ENCODE results near the gene PPP2R5E.

- no peak for TF ChIP-seq ZBTB33 (CRISPR knock-in tag; IDR thresholded peaks at IDR 0.05)
- TF ChIP-seq JUN (IDR thresholded peaks at IDR 0.05; ENCODE audit: borderline replicate concordance, low read depth, low read length), result no peak
- TF ChIP-seq JUN (CRISPR knock-in tag; IDR thresholded peaks at IDR 0.05; ENCODE audit: borderline replicate concordance), result no peak
- TF ChIP-seq REST (IDR thresholded peaks at IDR 0.05; ENCODE audit: borderline replicate concordance), result no peak
- no peak for TF ChIP-seq REST (CRISPR knock-in tag; IDR thresholded peaks at IDR 0.05; ENCODE audit: low read depth)
- TF ChIP-seq JUNB (CRISPR knock-in tag; conservative IDR thresholded peaks at IDR 0.05), result no peak
- no peak for TF ChIP-seq CTCF (IDR thresholded peaks at IDR 0.05 in 2 of 3, conservative IDR thresholded peaks at IDR 0.05 in 1 of 3; ENCODE audit: insufficient read depth in 2 of 3, low read depth in 1 of 3, low read length in 3 of 3)
- no peak for TF ChIP-seq TCF7L2 (IDR thresholded peaks at IDR 0.05; ENCODE audit: low read depth, low read length)
- no peak for TF ChIP-seq POLR2AphosphoS5 (IDR thresholded peaks at IDR 0.05; ENCODE audit: control insufficient read depth, insufficient read depth, low read depth, low read length)
- TF ChIP-seq ZNF24 (IDR thresholded peaks at IDR 0.05), result no peak
These were observed 141.5 kb downstream of the PPP2R5E start for GRCh38 chr14:63401646-63402045.
